ENCODE measurements around the gene CDH24. TPM values are rescaled to one million over a fixed set of nuclear protein-coding genes. Genes with fewer than 3 reads are reported as not detected.

CDH24 gene
- total and polyA plus RNA-seq, 2 of the 13 experiments (the other 11 are each of a cell fraction or from before 2014, with no cell fraction given), result 0.69 to 0.99 TPM

DNA sequence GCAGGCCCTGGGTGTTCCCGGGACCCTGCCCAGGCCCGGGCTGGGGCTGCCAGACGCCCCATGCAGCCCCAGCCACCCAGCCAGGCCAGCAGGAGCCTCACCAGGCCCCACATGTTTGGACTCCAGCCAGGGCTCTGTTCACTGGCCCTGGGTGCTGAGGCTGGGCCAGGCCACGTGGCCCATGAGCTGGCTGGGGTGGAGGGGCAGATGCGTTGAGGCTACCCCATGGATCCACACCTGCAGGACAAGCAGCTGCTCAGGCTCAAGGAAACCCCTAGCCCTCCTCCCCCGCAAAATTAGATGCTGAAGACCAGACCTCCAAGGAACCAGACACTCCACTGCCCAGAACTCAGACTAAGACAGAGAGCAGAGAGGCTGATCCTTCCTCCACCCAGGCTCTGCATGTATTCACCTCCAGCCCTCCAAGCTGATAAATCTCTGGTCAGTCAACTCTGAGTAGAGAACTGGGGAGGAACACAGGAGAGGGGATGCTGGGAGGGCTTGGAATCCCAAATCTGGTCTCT is 1.6 kb downstream of the CDH24 start:
- 45% methylated on average over 6 of the region's 6 CpGs for WGBS (ENCODE audit: low lambda C conversion rate)
- no peaks in the 10 kb centered on the region for H3K9me3 ChIP-seq (ENCODE audit: low read length)
- H3K36me3 ChIP-seq (replicated peaks in 1 of 2; ENCODE audit: control insufficient read depth in 1 of 2, insufficient read depth in 2 of 2, low read length in 2 of 2), result peaks cover 13 to 18% of the 10 kb centered on the region in 2 experiments
- H3K9ac ChIP-seq (ENCODE audit: insufficient read depth, low read depth, low read length), result no peak overlapping the region
- peaks cover 0 to 6% of the 10 kb centered on the region in 2 experiments; a peak in 1 of 5 replicates for H3K27me3 ChIP-seq (ENCODE audit: control insufficient read depth in 1 of 2, insufficient read depth in 2 of 2, low read length in 2 of 2)
- DNase-seq (ENCODE audit: low spot score) (no peak), FAIRE-seq (no peak), ATAC-seq (peak; percentile 0)
- intact Hi-C loops (cut with micrococcal nuclease; ENCODE audit: unreplicated experiment), result no loop called here
- H3K4me2 ChIP-seq (ENCODE audit: low read depth, low read length), result peak overlapping the region; percentile 98
- no peak overlapping the region for H2AFZ ChIP-seq (ENCODE audit: low read length)
- ChIA-PET POLR2A (interaction anchor here (0.8 to 7.4 kb wide), 11 partner anchors 9 to 82 kb away, joined by 3 to 72 read pairs (median 12); partner anchors contain the start of genes ACIN1, AJUBA and C14orf119), CTCF (ENCODE audit: low intra/inter-chr PET ratio, low total read pairs) (interaction anchor here (0.5 to 8.5 kb wide), 10 partner anchors 11 to 499 kb away, joined by 3 to 173 read pairs (median 18); no protein-coding TSS in a partner anchor)
- H4K20me1 ChIP-seq (ENCODE audit: insufficient read depth, low read length), result peaks cover 13% of the 10 kb centered on the region; the same call in 1 of the 2 replicates
- no TSS peak for BruUV-seq (replicated peaks)
- in situ Hi-C loops (cut with HindIII; ENCODE audit: extremely low pct_ligation_motif_present, low pct_unique_long_range_greater_than_20kb), result no loop called here
- no peak overlapping the region for H3K27ac ChIP-seq (ENCODE audit: extremely low read length, insufficient read depth, low read length)
- H3K79me2 ChIP-seq (ENCODE audit: insufficient read depth, low read length), result no peaks in the 10 kb centered on the region
- H3K4me3 ChIP-seq (replicated peaks in 1 of 3; ENCODE audit: insufficient read depth in 1 of 3, low read depth in 2 of 3, low read length in 3 of 3), result no peak overlapping the region
- H3K4me1 ChIP-seq (ENCODE audit: insufficient read depth, low read length), result peaks cover 26% of the 10 kb centered on the region
- TF ChIP-seq TEAD2 (CRISPR knock-in tag; IDR thresholded peaks at IDR 0.05) (no peak), ZNF782 (CRISPR knock-in tag; IDR thresholded peaks at IDR 0.05; ENCODE audit: borderline replicate concordance) (0 out of 2 replicates have a peak, but pooled peaks have one; percentile 6), HOXD1 (CRISPR knock-in tag; IDR thresholded peaks at IDR 0.05) (0 out of 2 replicates have a peak, but pooled peaks have one; percentile 16), ZNF605 (CRISPR knock-in tag; IDR thresholded peaks at IDR 0.05) (peak; percentile 59; the same call in 1 of the 2 replicates), RFXANK (CRISPR knock-in tag; IDR thresholded peaks at IDR 0.05) (no peak), CENPT (CRISPR knock-in tag; IDR thresholded peaks at IDR 0.05; ENCODE audit: low read depth) (no peak), MXI1 (IDR thresholded peaks at IDR 0.05; ENCODE audit: borderline replicate concordance, low read depth, low read length) (no peak; the same call in 2 of the 3 replicates), SMAD3 (CRISPR knock-in tag; IDR thresholded peaks at IDR 0.05) (0 out of 2 replicates have a peak, but pooled peaks have one; percentile 0), ZNF543 (CRISPR knock-in tag; IDR thresholded peaks at IDR 0.05) (0 out of 2 replicates have a peak, but pooled peaks have one; percentile 31), REPIN1 (CRISPR knock-in tag; IDR thresholded peaks at IDR 0.05; ENCODE audit: borderline replicate concordance, low read depth) (0 out of 2 replicates have a peak, but pooled peaks have one; percentile 1)
- TF ChIP-seq, protein P1, sequence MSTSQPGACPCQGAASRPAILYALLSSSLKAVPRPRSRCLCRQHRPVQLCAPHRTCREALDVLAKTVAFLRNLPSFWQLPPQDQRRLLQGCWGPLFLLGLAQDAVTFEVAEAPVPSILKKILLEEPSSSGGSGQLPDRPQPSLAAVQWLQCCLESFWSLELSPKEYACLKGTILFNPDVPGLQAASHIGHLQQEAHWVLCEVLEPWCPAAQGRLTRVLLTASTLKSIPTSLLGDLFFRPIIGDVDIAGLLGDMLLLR (CRISPR knock-in tag; IDR thresholded peaks at IDR 0.05), result 0 out of 2 replicates have a peak, but pooled peaks have one; percentile 53
- TF ChIP-seq, protein P2, sequence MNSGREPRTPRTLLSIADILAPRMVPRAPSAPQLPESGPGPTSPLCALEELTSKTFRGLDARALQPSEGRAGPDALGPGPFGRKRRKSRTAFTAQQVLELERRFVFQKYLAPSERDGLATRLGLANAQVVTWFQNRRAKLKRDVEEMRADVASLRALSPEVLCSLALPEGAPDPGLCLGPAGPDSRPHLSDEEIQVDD (CRISPR knock-in tag; IDR thresholded peaks at IDR 0.05; ENCODE audit: borderline replicate concordance), result 0 out of 2 replicates have a peak, but pooled peaks have one; percentile 25
- TF ChIP-seq, protein P3, sequence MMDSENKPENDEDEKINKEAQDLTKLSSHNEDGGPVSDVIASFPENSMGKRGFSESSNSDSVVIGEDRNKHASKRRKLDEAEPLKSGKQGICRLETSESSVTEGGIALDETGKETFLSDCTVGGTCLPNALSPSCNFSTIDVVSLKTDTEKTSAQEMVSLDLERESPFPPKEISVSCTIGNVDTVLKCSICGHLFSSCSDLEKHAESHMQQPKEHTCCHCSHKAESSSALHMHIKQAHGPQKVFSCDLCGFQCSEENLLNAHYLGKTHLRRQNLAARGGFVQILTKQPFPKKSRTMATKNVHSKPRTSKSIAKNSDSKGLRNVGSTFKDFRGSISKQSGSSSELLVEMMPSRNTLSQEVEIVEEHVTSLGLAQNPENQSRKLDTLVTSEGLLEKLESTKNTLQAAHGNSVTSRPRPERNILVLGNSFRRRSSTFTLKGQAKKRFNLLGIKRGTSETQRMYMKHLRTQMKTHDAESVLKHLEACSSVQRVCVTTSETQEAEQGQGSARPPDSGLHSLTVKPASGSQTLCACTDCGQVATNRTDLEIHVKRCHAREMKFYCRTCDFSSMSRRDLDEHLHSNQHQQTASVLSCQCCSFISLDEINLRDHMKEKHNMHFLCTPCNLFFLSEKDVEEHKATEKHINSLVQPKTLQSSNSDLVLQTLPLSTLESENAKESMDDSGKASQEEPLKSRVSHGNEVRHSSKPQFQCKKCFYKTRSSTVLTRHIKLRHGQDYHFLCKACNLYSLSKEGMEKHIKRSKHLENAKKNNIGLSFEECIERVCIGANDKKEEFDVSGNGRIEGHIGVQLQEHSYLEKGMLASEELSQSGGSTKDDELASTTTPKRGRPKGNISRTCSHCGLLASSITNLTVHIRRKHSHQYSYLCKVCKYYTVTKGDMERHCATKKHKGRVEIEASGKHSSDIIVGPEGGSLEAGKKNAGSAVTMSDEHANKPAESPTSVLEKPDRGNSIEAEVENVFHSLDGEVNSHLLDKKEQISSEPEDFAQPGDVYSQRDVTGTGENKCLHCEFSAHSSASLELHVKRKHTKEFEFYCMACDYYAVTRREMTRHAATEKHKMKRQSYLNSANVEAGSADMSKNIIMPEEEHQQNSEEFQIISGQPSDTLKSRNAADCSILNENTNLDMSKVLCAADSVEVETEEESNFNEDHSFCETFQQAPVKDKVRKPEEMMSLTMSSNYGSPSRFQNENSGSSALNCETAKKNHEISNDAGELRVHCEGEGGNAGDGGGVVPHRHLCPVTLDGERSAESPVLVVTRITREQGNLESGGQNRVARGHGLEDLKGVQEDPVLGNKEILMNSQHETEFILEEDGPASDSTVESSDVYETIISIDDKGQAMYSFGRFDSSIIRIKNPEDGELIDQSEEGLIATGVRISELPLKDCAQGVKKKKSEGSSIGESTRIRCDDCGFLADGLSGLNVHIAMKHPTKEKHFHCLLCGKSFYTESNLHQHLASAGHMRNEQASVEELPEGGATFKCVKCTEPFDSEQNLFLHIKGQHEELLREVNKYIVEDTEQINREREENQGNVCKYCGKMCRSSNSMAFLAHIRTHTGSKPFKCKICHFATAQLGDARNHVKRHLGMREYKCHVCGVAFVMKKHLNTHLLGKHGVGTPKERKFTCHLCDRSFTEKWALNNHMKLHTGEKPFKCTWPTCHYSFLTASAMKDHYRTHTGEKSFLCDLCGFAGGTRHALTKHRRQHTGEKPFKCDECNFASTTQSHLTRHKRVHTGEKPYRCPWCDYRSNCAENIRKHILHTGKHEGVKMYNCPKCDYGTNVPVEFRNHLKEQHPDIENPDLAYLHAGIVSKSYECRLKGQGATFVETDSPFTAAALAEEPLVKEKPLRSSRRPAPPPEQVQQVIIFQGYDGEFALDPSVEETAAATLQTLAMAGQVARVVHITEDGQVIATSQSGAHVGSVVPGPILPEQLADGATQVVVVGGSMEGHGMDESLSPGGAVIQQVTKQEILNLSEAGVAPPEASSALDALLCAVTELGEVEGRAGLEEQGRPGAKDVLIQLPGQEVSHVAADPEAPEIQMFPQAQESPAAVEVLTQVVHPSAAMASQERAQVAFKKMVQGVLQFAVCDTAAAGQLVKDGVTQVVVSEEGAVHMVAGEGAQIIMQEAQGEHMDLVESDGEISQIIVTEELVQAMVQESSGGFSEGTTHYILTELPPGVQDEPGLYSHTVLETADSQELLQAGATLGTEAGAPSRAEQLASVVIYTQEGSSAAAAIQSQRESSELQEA (CRISPR knock-in tag; IDR thresholded peaks at IDR 0.05; ENCODE audit: not compliant biosample characterization), result peak; percentile 11
- TF ChIP-seq, protein P4, sequence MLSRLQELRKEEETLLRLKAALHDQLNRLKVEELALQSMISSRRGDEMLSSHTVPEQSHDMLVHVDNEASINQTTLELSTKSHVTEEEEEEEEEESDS (CRISPR knock-in tag; IDR thresholded peaks at IDR 0.05; ENCODE audit: borderline replicate concordance), result 0 out of 2 replicates have a peak, but pooled peaks have one; percentile 78
